ENCODE data around the gene ANAPC1.
A peak's percentile ranks its signal among the peaks of the same experiment; 100 is the strongest.
"Not testable (repeated sequence)": the region's sequence is repeated elsewhere in the genome, so short reads cannot be mapped to it uniquely, and the experiment has no call there.

Gene ANAPC1

GRCh38 chr2:111910609-111911277 lies 26.8 kb upstream of the ANAPC1 start:
- no peak for DNase-seq (ENCODE audit: low read depth)
- no peak overlapping the region for H3K4me3 ChIP-seq (ENCODE audit: low read length)
- no peak for TF ChIP-seq CTCF (IDR thresholded peaks at IDR 0.05; ENCODE audit: insufficient read depth, low read depth, low read length, missing control alignments)

- not testable (repeated sequence) for DNase-seq (ENCODE audit: low read depth); H3K4me3 ChIP-seq (ENCODE audit: low read length)
These were observed 26.0 kb upstream of the ANAPC1 start for GRCh38 chr2:111909997-111910396.

GRCh38 chr2:111909079-111909478 lies 25.1 kb upstream of the ANAPC1 start:
- H3K4me3 ChIP-seq (ENCODE audit: low read length): no peak overlapping the region
- DNase-seq (ENCODE audit: low read depth): no peak
- no peak for TF ChIP-seq CTCF (IDR thresholded peaks at IDR 0.05; ENCODE audit: insufficient read depth, low read depth, low read length, missing control alignments)

- TF ChIP-seq CTCF (IDR thresholded peaks at IDR 0.05; ENCODE audit: insufficient read depth, low read depth, low read length, missing control alignments): no peak
- H3K4me3 ChIP-seq (ENCODE audit: low read length): no peak overlapping the region
These were observed 24.6 kb upstream of the ANAPC1 start for GRCh38 chr2:111908578-111908977.

GRCh38 chr2:111905990-111906735 lies 22.2 kb upstream of the ANAPC1 start:
- DNase-seq (ENCODE audit: low read depth): peak; percentile 19
- TF ChIP-seq CTCF (IDR thresholded peaks at IDR 0.05; ENCODE audit: insufficient read depth, low read depth, low read length, missing control alignments): no peak

More at GRCh38 chr2:111908578-111908977, 24.6 kb upstream of the ANAPC1 start:
- DNase-seq (ENCODE audit: low read depth): no peak

DNA sequence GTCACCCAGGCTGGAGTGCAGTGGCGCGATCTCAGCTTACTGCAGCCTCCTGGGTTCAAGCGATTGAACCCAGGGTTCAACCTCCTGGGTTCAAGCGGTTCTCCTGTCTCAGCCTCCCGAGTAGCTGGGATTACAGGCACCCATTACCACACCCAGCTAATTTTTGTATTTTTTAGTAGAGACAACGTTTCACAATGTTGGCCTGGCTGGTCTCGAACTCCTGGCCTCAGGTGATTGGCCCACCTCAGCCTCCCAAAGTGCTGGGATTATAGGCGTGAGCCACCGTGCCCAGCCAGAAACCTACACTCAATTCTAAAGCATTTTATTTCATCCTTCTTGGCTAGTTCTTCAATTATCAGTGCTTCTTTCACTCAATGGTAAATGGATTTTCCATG lies 21.5 kb upstream of the ANAPC1 start:
- not testable (repeated sequence) for H3K4me3 ChIP-seq (ENCODE audit: low read length); DNase-seq (ENCODE audit: low read depth)

More at GRCh38 chr2:111905990-111906735, 22.2 kb upstream of the ANAPC1 start:
- H3K4me3 ChIP-seq (ENCODE audit: low read length): no peak overlapping the region

DNA sequence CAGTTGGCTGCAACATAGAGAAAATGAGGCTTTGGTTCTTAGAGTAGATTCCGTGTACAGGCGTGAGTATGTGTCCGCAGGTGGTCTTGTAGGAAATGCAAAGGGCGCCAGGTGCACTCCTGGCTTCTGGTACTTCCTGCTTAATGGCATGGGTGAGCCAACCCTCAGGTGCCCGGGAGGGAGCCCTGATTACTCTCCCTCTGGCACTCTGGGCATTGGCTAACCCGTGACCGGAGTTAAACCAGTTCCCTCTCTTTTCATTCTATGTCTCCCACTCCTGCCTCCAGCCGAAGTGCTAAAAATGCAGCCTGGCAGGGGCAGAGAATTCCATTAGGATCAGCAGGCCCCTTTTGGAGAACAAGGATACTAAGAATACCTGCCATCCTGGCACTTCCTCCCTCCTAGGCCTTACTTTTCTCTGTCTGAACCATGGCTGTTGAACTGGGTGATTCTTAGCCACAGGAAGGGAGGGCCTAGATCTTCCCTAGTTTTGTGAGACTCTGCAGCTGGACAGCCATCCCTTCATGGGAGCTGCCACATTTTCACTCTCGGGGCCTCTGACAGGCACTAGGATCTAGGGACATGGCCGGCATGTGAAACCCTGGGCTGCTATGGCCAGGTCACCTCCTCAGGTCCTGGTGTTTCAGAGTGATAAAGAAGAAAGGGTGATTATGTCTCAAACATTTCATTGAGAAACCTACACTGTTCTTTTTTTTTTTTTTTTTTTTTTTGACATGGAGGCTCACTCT lies 20.9 kb upstream of the ANAPC1 start:
- H3K4me3 ChIP-seq (ENCODE audit: low read length): no peak overlapping the region
- no peak for TF ChIP-seq CTCF (IDR thresholded peaks at IDR 0.05; ENCODE audit: insufficient read depth, low read depth, low read length, missing control alignments)
- DNase-seq (ENCODE audit: low read depth): no peak
